HepG2 (cell line): Measurements from ENCODE around the gene BIN1. TPM values are rescaled to one million over a fixed set of nuclear protein-coding genes. Genes with fewer than 3 reads are reported as not detected.

Source experiments
- ATAC-seq: fragments of 200-7000 bp; cut with Tn5 transposase; 3 replicates; pipeline ENCODE4 v1.9.1; 2020; ENCODE audit warnings: mild to moderate bottlenecking, moderate library complexity
- BruUV-seq: library from RNA; stranded (reverse); fragments of 400-500 nt; replicated peaks from 2 replicates; lab custom pipeline; 2021; lab: Mats Ljungman, UMichigan
- CTCF ChIA-PET: fragments of 300-600 bp; formaldehyde crosslinking; extraction: SDS; loops from one replicate; lab custom pipeline; 2021; ENCODE audit warnings: low total read pairs, inconsistent platforms, low intra/inter-chr PET ratio; lab: Yijun Ruan, JAX
- POLR2A ChIA-PET: fragments of 350-600 bp; sonication (Branson Sonifier 250); formaldehyde crosslinking; loops from one replicate; lab custom pipeline; 2020; ENCODE audit warnings: antibody characterized with exemption, inconsistent platforms; lab: Yijun Ruan, JAX
- DNase-seq: peaks from one replicate; pipeline ENCODE4 v3.0.0-alpha.2; 2015; ENCODE audit warnings: low spot score
- FAIRE-seq: peaks from 3 replicates; lab custom pipeline; 2011; peaks lifted over from hg19 to GRCh38; lab: Jason Lieb, UNC
- H2AFZ ChIP-seq: one replicate; pipeline ENCODE4 v1.6.1; 2011; ENCODE audit warnings: low read length, inconsistent platforms
- H3K27ac ChIP-seq: fragments of 300-600 bp; 3 replicates; pipeline ENCODE4 v1.8.0; 2011; ENCODE audit warnings: mixed run types, mild to moderate bottlenecking, mixed read lengths, low read length, inconsistent platforms; ENCODE audit not compliant: insufficient read depth; ENCODE audit errors: extremely low read length
- H3K27me3 ChIP-seq, 2 experiments: fragments of 200-600 bp in 1 of 2; 2 replicates in 1 of 2; 3 replicates in 1 of 2; pipeline versions ENCODE4 v1.6.0 to v1.8.0; 2011; ENCODE audit warnings: low read length in 2 of 2, mild to moderate bottlenecking in 2 of 2, moderate library complexity in 2 of 2, inconsistent platforms in 1 of 2; ENCODE audit not compliant: insufficient read depth in 2 of 2, control insufficient read depth in 1 of 2
- H3K36me3 ChIP-seq, 2 experiments: fragments of 200-600 bp in 1 of 2; replicated peaks in 1 of 2; 2 replicates in 1 of 2; 3 replicates in 1 of 2; pipeline versions ENCODE4 v1.5.1 to v1.8.0; 2011; ENCODE audit warnings: low read length in 2 of 2, inconsistent platforms in 1 of 2; ENCODE audit not compliant: insufficient read depth in 2 of 2, control insufficient read depth in 1 of 2
- H3K4me1 ChIP-seq: 2 replicates; pipeline ENCODE4 v1.5.1; 2012; ENCODE audit warnings: low read length, inconsistent platforms; ENCODE audit not compliant: insufficient read depth
- H3K4me2 ChIP-seq: 2 replicates; pipeline ENCODE4 v1.6.0; 2011; ENCODE audit warnings: low read depth, low read length, inconsistent platforms
- H3K4me3 ChIP-seq, 3 experiments: fragments of 200-600 bp in 1 of 3; sonication (generic), shearing (Covaris generic) in 1 of 3; replicated peaks in 1 of 3; 2 replicates each; pipeline ENCODE4 v1.5.1; 2011 to 2016; ENCODE audit warnings: low read length in 3 of 3, inconsistent platforms in 2 of 3, low read depth in 2 of 3, mild to moderate bottlenecking in 2 of 3, control low read depth in 1 of 3, mixed read lengths in 1 of 3; ENCODE audit not compliant: insufficient read depth in 1 of 3
- H3K79me2 ChIP-seq: one replicate; pipeline ENCODE4 v1.6.1; 2011; ENCODE audit warnings: low read length, inconsistent platforms; ENCODE audit not compliant: insufficient read depth
- H3K9ac ChIP-seq: 2 replicates; pipeline ENCODE4 v1.6.0; 2011; ENCODE audit warnings: mild to moderate bottlenecking, low read depth, low read length, inconsistent platforms; ENCODE audit not compliant: insufficient read depth
- H3K9me3 ChIP-seq: 2 replicates; pipeline ENCODE4 v1.5.1; 2012; ENCODE audit warnings: mild to moderate bottlenecking, low read length
- H4K20me1 ChIP-seq: 2 replicates; pipeline ENCODE4 v1.6.0; 2011; ENCODE audit warnings: inconsistent platforms, mild to moderate bottlenecking, low read length, moderate library complexity; ENCODE audit not compliant: insufficient read depth
- GTF2F1 ChIP-seq: fragments of 150-350 bp; IDR thresholded peaks from 2 replicates; pipeline ENCODE4 v1.6.1; 2014; ENCODE audit warnings: low read length
- NFE2L1 ChIP-seq: sonication (generic); formaldehyde crosslinking; IDR thresholded peaks from 2 replicates; pipeline ENCODE4 v1.4.0; 2020; ENCODE audit warnings: missing genetic modification reagents, mild to moderate bottlenecking, borderline replicate concordance
- NR2F2 ChIP-seq: IDR thresholded peaks from 2 replicates; pipeline ENCODE4 v1.6.1; 2012; ENCODE audit warnings: low read depth, inconsistent platforms, borderline replicate concordance
- RERE ChIP-seq: IDR thresholded peaks from 2 replicates; pipeline ENCODE4 v1.6.1; 2016; ENCODE audit warnings: low read depth, missing genetic modification reagents, missing compliant biosample characterization
- SRSF4 ChIP-seq: fragments of 200-400 bp; formaldehyde crosslinking; IDR thresholded peaks from one replicate; pipeline ENCODE4 v1.6.1; 2018; ENCODE audit warnings: mild to moderate bottlenecking, low read depth, low read length, moderate library complexity; ENCODE audit not compliant: poor library complexity, severe bottlenecking
- ZNF639 ChIP-seq: conservative IDR thresholded peaks from 2 replicates; pipeline ENCODE4 v1.6.1; 2018; ENCODE audit warnings: missing genetic modification reagents
- ZNF75D ChIP-seq: sonication (generic); formaldehyde crosslinking; IDR thresholded peaks from 2 replicates; pipeline ENCODE4 v1.8.1; 2023; ENCODE audit warnings: missing genetic modification reagents, mild to moderate bottlenecking, borderline replicate concordance
- ZNF850 ChIP-seq: sonication (generic); formaldehyde crosslinking; conservative IDR thresholded peaks from 2 replicates; pipeline ENCODE4 v1.9.0; 2021; ENCODE audit warnings: mild to moderate bottlenecking, missing genetic modification reagents
- ZSCAN21 ChIP-seq: sonication (generic); formaldehyde crosslinking; IDR thresholded peaks from 2 replicates; pipeline ENCODE4 v1.8.0; 2022; ENCODE audit warnings: mild to moderate bottlenecking, missing genetic modification reagents, moderate library complexity, borderline replicate concordance
- ZSCAN25 ChIP-seq: sonication (generic); formaldehyde crosslinking; IDR thresholded peaks from 2 replicates; pipeline ENCODE4 v1.8.0; 2022; ENCODE audit warnings: mild to moderate bottlenecking, missing genetic modification reagents
- ZZZ3 ChIP-seq: sonication (generic); formaldehyde crosslinking; IDR thresholded peaks from 2 replicates; pipeline ENCODE4 v1.4.0; 2020; ENCODE audit warnings: missing genetic modification reagents, mild to moderate bottlenecking, borderline replicate concordance
- WGBS: methylation state at CpG from one replicate; pipeline ENCODE4 v1.1.6; 2017; ENCODE audit warnings: low lambda C conversion rate; 5-methylcytosine and 5-hydroxymethylcytosine counted together
- in situ Hi-C: cut with HindIII; loops from 2 replicates; pipeline ENCODE4 v1.10.0; 2017; ENCODE audit warnings: low pct_unique_long_range_greater_than_20kb; ENCODE audit not compliant: extremely low pct_ligation_motif_present
- intact Hi-C: fragments of 100-400 bp; cut with micrococcal nuclease; formaldehyde crosslinking; loops from one replicate; pipeline ENCODE4 v1.10.0; 2022; ENCODE audit not compliant: unreplicated experiment
- polyA plus RNA-seq, 8 experiments: library from polyadenylated mRNA; depleted of rRNA in 3 of 8; stranded (reverse) in 7 of 8; unstranded in 1 of 8; fragments of >200 nt; fragmentation: Illumina TruSeq in 4 of 8; extraction: Trizol in 4 of 8; gene quantifications; 2 replicates each; pipeline versions ENCODE4 v1.2.1 to v1.2.3, GENCODE V29; 2011 to 2016; ENCODE audit warnings: low read depth in 4 of 8, missing spikeins in 1 of 8, mixed read lengths in 1 of 8; ENCODE audit not compliant: insufficient read depth in 1 of 8
- total RNA-seq, 5 experiments: library from RNA; depleted of rRNA; stranded (reverse); fragments of >200 nt; fragmentation: Illumina TruSeq; extraction: Trizol; gene quantifications; 2 replicates each; pipeline ENCODE4 v1.2.3, GENCODE V29; 2016; ENCODE audit warnings: low read depth in 1 of 5
- TF ChIP-seq, protein P1 (sequence below): fragments of 450-650 bp; IDR thresholded peaks from 2 replicates; pipeline ENCODE4 v1.6.1; 2017; ENCODE audit warnings: mild to moderate bottlenecking

BIN1 gene
- total and polyA plus RNA-seq, 2 of the 13 experiments (the other 11 are each of a cell fraction or from before 2014, with no cell fraction given), result 0.93 to 1.2 TPM

DNA sequence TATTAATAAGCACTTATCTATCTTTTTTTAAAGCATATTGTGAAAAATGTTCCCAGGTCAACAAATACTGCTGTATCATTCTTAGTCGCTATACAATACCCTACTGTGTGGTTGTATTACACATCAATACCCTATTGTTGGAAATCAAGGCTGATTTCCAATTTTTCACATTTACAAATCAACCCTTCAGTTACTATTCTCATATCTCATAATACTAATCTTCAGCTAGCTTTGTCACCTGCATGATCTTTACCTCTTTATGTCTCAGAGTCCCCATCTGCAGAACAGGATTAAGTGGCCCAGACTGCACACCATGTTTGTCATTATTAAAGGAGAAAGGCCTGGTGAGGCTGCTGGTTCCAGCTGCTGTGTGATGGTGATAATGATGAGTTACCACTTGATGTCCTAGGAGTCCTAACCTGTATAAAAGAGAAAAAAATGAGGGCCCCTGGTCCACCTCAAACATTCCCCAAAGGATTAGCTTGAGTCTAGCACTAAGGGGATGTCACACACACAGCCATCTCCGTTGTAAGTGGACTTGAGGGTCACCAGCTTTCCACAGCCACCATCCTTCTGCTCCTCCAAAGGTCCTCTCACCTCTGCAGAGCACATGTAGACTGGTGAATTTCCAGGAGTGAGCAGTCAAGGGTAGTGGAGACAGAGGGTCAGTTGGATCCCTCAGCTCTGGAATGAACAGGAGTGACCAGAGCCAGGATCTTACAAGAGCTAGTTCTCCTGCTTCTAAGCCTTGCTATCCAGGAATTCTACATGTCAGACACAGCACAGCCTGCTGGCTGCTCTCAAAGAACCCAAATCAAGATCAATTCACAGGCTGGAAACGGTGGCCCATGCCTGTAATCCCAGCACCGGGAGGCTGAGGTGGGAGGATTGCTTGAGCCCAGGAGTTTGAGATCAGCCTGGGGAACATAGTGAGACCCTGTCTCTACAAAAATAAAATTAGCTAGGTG, 36.0 kb upstream of the BIN1 start (continued):
- no peak for TF ChIP-seq RERE (CRISPR knock-in tag)
- no peak for TF ChIP-seq NR2F2
- TF ChIP-seq ZZZ3 (CRISPR knock-in tag), result no peak
- TF ChIP-seq GTF2F1, result no peak
- no peak for TF ChIP-seq ZSCAN25 (CRISPR knock-in tag)
- TF ChIP-seq ZNF850 (CRISPR knock-in tag), result no peak

GRCh38 chr2:127140538-127140937, 33.6 kb upstream of the BIN1 start:
- no peak for FAIRE-seq
- Histone ChIP-seq H3K4me1 (no peaks in the 10 kb centered on the region), H3K9me3 (no peaks in the 10 kb centered on the region), H3K79me2 (no peaks in the 10 kb centered on the region), H3K4me2 (no peak overlapping the region), H4K20me1 (no peaks in the 10 kb centered on the region), H2AFZ (no peak overlapping the region), H3K27me3 (peaks cover 5 to 26% of the 10 kb centered on the region in 2 experiments; a peak in 4 of 5 replicates), H3K9ac (no peak overlapping the region), H3K4me3 (no peak overlapping the region), H3K36me3 (no peaks in the 10 kb centered on the region), H3K27ac (no peak overlapping the region)
- in situ Hi-C loops (no loop called here), intact Hi-C loops (no loop called here)
- BruUV-seq, result no TSS peak
- ChIA-PET CTCF (no interaction called here), POLR2A (no interaction called here)
- no peak for DNase-seq
- ATAC-seq, result no peak
- WGBS, result 24% methylated on average over 13 of the region's 13 CpGs
- TF ChIP-seq SRSF4 (no peak), ZSCAN21 (CRISPR knock-in tag) (no peak), ZNF639 (no peak), NFE2L1 (no peak), ZNF75D (no peak)
- TF ChIP-seq, protein P1, sequence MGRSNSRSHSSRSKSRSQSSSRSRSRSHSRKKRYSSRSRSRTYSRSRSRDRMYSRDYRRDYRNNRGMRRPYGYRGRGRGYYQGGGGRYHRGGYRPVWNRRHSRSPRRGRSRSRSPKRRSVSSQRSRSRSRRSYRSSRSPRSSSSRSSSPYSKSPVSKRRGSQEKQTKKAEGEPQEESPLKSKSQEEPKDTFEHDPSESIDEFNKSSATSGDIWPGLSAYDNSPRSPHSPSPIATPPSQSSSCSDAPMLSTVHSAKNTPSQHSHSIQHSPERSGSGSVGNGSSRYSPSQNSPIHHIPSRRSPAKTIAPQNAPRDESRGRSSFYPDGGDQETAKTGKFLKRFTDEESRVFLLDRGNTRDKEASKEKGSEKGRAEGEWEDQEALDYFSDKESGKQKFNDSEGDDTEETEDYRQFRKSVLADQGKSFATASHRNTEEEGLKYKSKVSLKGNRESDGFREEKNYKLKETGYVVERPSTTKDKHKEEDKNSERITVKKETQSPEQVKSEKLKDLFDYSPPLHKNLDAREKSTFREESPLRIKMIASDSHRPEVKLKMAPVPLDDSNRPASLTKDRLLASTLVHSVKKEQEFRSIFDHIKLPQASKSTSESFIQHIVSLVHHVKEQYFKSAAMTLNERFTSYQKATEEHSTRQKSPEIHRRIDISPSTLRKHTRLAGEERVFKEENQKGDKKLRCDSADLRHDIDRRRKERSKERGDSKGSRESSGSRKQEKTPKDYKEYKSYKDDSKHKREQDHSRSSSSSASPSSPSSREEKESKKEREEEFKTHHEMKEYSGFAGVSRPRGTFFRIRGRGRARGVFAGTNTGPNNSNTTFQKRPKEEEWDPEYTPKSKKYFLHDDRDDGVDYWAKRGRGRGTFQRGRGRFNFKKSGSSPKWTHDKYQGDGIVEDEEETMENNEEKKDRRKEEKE, result no peak
